GM12801 (cell line): ENCODE results near the gene TMEM178B.

Experiments
- CTCF ChIP-seq: IDR thresholded peaks from one replicate; pipeline ENCODE4 v1.5.1; 2011; ENCODE audit warnings: control low read depth; ENCODE audit not compliant: insufficient read length; ENCODE audit errors: extremely low read depth

Gene TMEM178B

GRCh38 chr7:141312828-141313521, 239.1 kb downstream of the TMEM178B start:
- no peak for TF ChIP-seq CTCF

DNA sequence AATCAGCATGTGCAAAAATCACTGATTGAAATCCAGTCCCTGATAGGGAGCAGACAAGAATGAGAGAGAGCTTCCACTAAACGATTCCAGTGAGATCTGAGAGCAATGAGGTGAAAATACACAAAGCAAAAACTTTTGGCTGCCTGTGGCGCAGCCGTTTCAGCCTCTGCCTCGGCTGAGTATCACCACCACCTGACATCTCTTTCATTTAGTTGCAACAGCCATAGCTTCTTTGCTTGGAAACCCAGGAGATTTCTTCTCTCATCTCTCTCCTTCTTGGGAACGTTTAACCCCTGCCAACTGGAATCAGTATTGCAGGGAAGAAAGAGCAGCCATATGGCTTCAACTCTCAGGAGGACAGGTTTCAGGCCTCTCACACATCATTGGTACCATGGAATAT, 240.0 kb downstream of the TMEM178B start:
- TF ChIP-seq CTCF, result no peak

- TF ChIP-seq CTCF, result no peak
These were observed 243.2 kb downstream of the TMEM178B start for GRCh38 chr7:141317033-141317585.

- TF ChIP-seq CTCF, result no peak
These were observed 246.4 kb downstream of the TMEM178B start for GRCh38 chr7:141320287-141320686.

DNA sequence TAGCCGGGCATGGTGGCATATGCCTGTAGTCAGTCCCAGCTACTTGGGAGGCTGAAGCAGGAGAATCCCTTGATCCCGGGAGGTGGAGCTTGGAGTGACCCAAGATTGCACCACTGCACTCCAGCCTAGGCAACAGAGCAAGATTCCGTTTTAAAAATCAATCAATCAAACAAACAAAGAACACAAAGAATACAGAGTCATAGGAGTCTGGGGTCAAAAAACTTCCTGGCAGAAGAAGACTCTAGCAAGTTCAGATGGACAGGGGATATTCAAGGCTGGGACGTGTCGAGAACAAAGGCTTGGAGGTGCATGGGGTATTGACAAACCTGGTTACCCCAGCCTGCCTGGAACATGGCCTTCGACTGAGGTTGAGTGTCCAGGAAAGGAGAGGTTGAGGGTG, 248.5 kb downstream of the TMEM178B start:
- TF ChIP-seq CTCF, result no peak

- no peak for TF ChIP-seq CTCF
These were observed 250.0 kb downstream of the TMEM178B start for GRCh38 chr7:141323826-141324225.

- no peak for TF ChIP-seq CTCF
These were observed 251.0 kb downstream of the TMEM178B start for GRCh38 chr7:141324870-141325269.
